K562 (cell line): ENCODE measurements around the gene MCRS1. TPM values are rescaled to one million over a fixed set of nuclear protein-coding genes. Genes with fewer than 3 reads are reported as not detected.

ENCODE experiments used
- ATF1 ChIP-seq, 2 experiments: fragments of 450-650 bp in 1 of 2; IDR thresholded peaks; 2 replicates each; pipeline ENCODE4 v1.6.1; 2016; ENCODE audit warnings: missing compliant biosample characterization in 1 of 2, missing genetic modification characterization in 1 of 2
- DPF2 ChIP-seq: fragments of 450-650 bp; IDR thresholded peaks from 2 replicates; pipeline ENCODE4 v1.6.1; 2016
- ETV1 ChIP-seq: fragments of 450-650 bp; conservative IDR thresholded peaks from 2 replicates; pipeline ENCODE4 v1.6.1; 2016; ENCODE audit warnings: missing genetic modification characterization, control low read depth, low read depth, missing compliant biosample characterization
- FOXA1 ChIP-seq: fragments of 450-650 bp; IDR thresholded peaks from 2 replicates; pipeline ENCODE4 v1.6.1; 2016; ENCODE audit warnings: mild to moderate bottlenecking, borderline replicate concordance
- FUS ChIP-seq: fragments of 200-400 bp; formaldehyde crosslinking; optimal IDR thresholded peaks from 2 replicates; pipeline ENCODE3; 2017; ENCODE audit warnings: low read depth, low read length
- GABPB1 ChIP-seq: sonication (generic); formaldehyde crosslinking; IDR thresholded peaks from 2 replicates; pipeline ENCODE4 v1.8.0; 2022; ENCODE audit warnings: mild to moderate bottlenecking, missing genetic modification reagents
- HINFP ChIP-seq: fragments of 450-650 bp; conservative IDR thresholded peaks from 2 replicates; pipeline ENCODE4 v1.6.1; 2016; ENCODE audit warnings: missing genetic modification characterization, low read depth, mild to moderate bottlenecking, control low read depth, missing compliant biosample characterization
- HNRNPUL1 ChIP-seq: fragments of 200-400 bp; formaldehyde crosslinking; IDR thresholded peaks from 2 replicates; pipeline ENCODE4 v1.6.1; 2017; ENCODE audit warnings: low read length
- NCOA6 ChIP-seq: fragments of 450-650 bp; IDR thresholded peaks from 2 replicates; pipeline ENCODE4 v1.6.1; 2017; ENCODE audit warnings: mild to moderate bottlenecking
- NFE2 ChIP-seq: IDR thresholded peaks from 2 replicates; pipeline ENCODE4 v1.6.1; 2014; ENCODE audit warnings: antibody characterized with exemption, low read depth
- NR1H2 ChIP-seq: sonication (generic); formaldehyde crosslinking; IDR thresholded peaks from 2 replicates; pipeline ENCODE4 v1.4.0; 2020; ENCODE audit warnings: mild to moderate bottlenecking, missing genetic modification reagents
- RCOR1 ChIP-seq, 2 experiments: IDR thresholded peaks; 2 replicates each; pipeline ENCODE4 v1.6.1; 2012; ENCODE audit warnings: low read depth in 2 of 2, low read length in 2 of 2, borderline replicate concordance in 1 of 2, improper control_type of control experiment in 1 of 2
- SNRNP70 ChIP-seq: fragments of 200-400 bp; formaldehyde crosslinking; optimal IDR thresholded peaks from 2 replicates; pipeline ENCODE3; 2017; ENCODE audit warnings: low read depth, low read length
- STAT5A ChIP-seq: IDR thresholded peaks from 2 replicates; pipeline ENCODE4 v1.6.1; 2012; ENCODE audit warnings: low read length, inconsistent platforms, borderline replicate concordance
- TEAD1 ChIP-seq, 2 experiments: fragments of 450-650 bp in 1 of 2; sonication (generic) in 1 of 2; formaldehyde crosslinking; IDR thresholded peaks; 2 replicates each; pipeline versions ENCODE4 v1.4.0 to v1.8.0; 2020 to 2022; ENCODE audit warnings: mild to moderate bottlenecking in 2 of 2, missing genetic modification reagents in 1 of 2
- ZC3H8 ChIP-seq: fragments of 450-650 bp; IDR thresholded peaks from 2 replicates; pipeline ENCODE4 v1.6.1; 2017
- ZFP1 ChIP-seq: fragments of 450-650 bp; formaldehyde crosslinking; IDR thresholded peaks from 2 replicates; pipeline ENCODE4 v1.4.0; 2020; ENCODE audit warnings: mild to moderate bottlenecking, mixed read lengths
- ZFPM2 ChIP-seq: fragments of 250-450 bp; sonication (Bioruptor Pico); IDR thresholded peaks from 2 replicates; pipeline ENCODE4 v1.5.1; 2022; ENCODE audit warnings: mild to moderate bottlenecking
- ZNF274 ChIP-seq: IDR thresholded peaks from 2 replicates; pipeline ENCODE4 v1.6.1; 2011; ENCODE audit warnings: low read depth, mild to moderate bottlenecking, low read length, moderate library complexity, borderline replicate concordance
- ZNF431 ChIP-seq: sonication (generic); formaldehyde crosslinking; IDR thresholded peaks from 2 replicates; pipeline ENCODE4 v1.8.0; 2022; ENCODE audit warnings: mild to moderate bottlenecking, missing genetic modification reagents
- ZNF785 ChIP-seq: fragments of 250-450 bp; sonication (Bioruptor Pico); IDR thresholded peaks from 2 replicates; pipeline ENCODE4 v1.4.0; 2020; ENCODE audit warnings: mild to moderate bottlenecking
- polyA plus RNA-seq, 8 experiments: library from polyadenylated mRNA; depleted of rRNA in 4 of 8; stranded (reverse) in 5 of 8; unstranded in 3 of 8; fragments of >200 nt; fragmentation: Nextera tagmentation in 2 of 8; fragmentation: Illumina TruSeq in 1 of 8; extraction: Ambion mirVana in 2 of 8; extraction: Trizol in 1 of 8; gene quantifications; 2 replicates each; pipeline versions ENCODE4 v1.2.1 to v1.2.3, GENCODE V29; 2011 to 2014; ENCODE audit warnings: inconsistent platforms in 1 of 8, missing spikeins in 1 of 8
- total RNA-seq, 7 experiments: library from RNA; depleted of rRNA in 6 of 7; stranded (reverse); fragments of >200 nt in 6 of 7; fragmentation: Illumina TruSeq in 2 of 7; extraction: Trizol in 2 of 7; gene quantifications; 2 replicates each; pipeline versions ENCODE4 v1.2.1 to v1.2.3, GENCODE V29; 2011 to 2021; ENCODE audit warnings: low replicate concordance in 1 of 7
- TF ChIP-seq, protein P1 (sequence below): fragments of 250-450 bp; sonication (Bioruptor Pico); IDR thresholded peaks from 2 replicates; pipeline ENCODE4 v1.5.0; 2020; ENCODE audit warnings: mild to moderate bottlenecking, borderline replicate concordance
- TF ChIP-seq, protein P2 (sequence below), 2 experiments: fragments of 200-800 bp in 1 of 2; sonication (Bioruptor generic) in 1 of 2; sonication (generic) in 1 of 2; formaldehyde crosslinking in 1 of 2; IDR thresholded peaks in 1 of 2; conservative IDR thresholded peaks in 1 of 2; 2 replicates each; pipeline versions ENCODE4 v1.5.0 to v1.6.1; 2016 to 2020; ENCODE audit warnings: missing compliant biosample characterization in 1 of 2, missing genetic modification characterization in 1 of 2, missing genetic modification reagents in 1 of 2

MCRS1 gene
- total and polyA plus RNA-seq, 9 of the 15 experiments (the other 6 are each of a cell fraction or from before 2014, with no cell fraction given) = 50.0 to 100 (median 73.2) TPM

- no peak for TF ChIP-seq ZFPM2 (CRISPR knock-in tag)
- no peak for TF ChIP-seq DPF2
- TF ChIP-seq ATF1 (CRISPR knock-in tag; IDR thresholded peaks at IDR 0.05) = no peak
- no peak for TF ChIP-seq ATF1 (tag; IDR thresholded peaks at IDR 0.05)
- TF ChIP-seq GABPB1 = 0 out of 2 replicates have a peak, but pooled peaks have one; percentile 25
- TF ChIP-seq NFE2 = no peak
- TF ChIP-seq, protein P1, sequence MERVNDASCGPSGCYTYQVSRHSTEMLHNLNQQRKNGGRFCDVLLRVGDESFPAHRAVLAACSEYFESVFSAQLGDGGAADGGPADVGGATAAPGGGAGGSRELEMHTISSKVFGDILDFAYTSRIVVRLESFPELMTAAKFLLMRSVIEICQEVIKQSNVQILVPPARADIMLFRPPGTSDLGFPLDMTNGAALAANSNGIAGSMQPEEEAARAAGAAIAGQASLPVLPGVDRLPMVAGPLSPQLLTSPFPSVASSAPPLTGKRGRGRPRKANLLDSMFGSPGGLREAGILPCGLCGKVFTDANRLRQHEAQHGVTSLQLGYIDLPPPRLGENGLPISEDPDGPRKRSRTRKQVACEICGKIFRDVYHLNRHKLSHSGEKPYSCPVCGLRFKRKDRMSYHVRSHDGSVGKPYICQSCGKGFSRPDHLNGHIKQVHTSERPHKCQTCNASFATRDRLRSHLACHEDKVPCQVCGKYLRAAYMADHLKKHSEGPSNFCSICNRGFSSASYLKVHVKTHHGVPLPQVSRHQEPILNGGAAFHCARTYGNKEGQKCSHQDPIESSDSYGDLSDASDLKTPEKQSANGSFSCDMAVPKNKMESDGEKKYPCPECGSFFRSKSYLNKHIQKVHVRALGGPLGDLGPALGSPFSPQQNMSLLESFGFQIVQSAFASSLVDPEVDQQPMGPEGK = no peak
- TF ChIP-seq ZNF431 = no peak
- no peak for TF ChIP-seq HINFP (tag)
- no peak for TF ChIP-seq ZFP1 (CRISPR knock-in tag)
- TF ChIP-seq SNRNP70 = no peak
- TF ChIP-seq FOXA1 = no peak
- no peak for TF ChIP-seq HNRNPUL1
- no peak for TF ChIP-seq ZNF785 (CRISPR knock-in tag)
- TF ChIP-seq TEAD1 (CRISPR knock-in tag; IDR thresholded peaks at IDR 0.05) = 0 out of 4 replicates have a peak, but pooled peaks of 1 of the 2 experiments have one; percentile 20
- TF ChIP-seq NCOA6 = no peak
- no peak for TF ChIP-seq ZNF274
- no peak for TF ChIP-seq FUS
- TF ChIP-seq RCOR1 (IDR thresholded peaks at IDR 0.05; ENCODE audit: borderline replicate concordance in 1 of 2, low read depth in 2 of 2, low read length in 2 of 2) = no peak
- TF ChIP-seq NR1H2 (CRISPR knock-in tag) = no peak
- TF ChIP-seq, protein P2, sequence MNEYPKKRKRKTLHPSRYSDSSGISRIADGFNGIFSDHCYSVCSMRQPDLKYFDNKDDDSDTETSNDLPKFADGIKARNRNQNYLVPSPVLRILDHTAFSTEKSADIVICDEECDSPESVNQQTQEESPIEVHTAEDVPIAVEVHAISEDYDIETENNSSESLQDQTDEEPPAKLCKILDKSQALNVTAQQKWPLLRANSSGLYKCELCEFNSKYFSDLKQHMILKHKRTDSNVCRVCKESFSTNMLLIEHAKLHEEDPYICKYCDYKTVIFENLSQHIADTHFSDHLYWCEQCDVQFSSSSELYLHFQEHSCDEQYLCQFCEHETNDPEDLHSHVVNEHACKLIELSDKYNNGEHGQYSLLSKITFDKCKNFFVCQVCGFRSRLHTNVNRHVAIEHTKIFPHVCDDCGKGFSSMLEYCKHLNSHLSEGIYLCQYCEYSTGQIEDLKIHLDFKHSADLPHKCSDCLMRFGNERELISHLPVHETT (CRISPR knock-in tag; conservative IDR thresholded peaks at IDR 0.05 in 1 of 2, IDR thresholded peaks at IDR 0.05 in 1 of 2) = no peak
- TF ChIP-seq ETV1 (tag) = no peak
- TF ChIP-seq ZC3H8 = no peak
- TF ChIP-seq STAT5A = no peak
These were observed 12.9 kb upstream of the MCRS1 start (continued) for GRCh38 chr12:49580572-49581535.
